ENCODE data around the gene TMOD1. TPM values are rescaled to one million over a fixed set of nuclear protein-coding genes. Genes with fewer than 3 reads are reported as not detected.

The TMOD1 gene
- total RNA-seq, 1 donor from 2014 or later = 1.9 TPM

DNA sequence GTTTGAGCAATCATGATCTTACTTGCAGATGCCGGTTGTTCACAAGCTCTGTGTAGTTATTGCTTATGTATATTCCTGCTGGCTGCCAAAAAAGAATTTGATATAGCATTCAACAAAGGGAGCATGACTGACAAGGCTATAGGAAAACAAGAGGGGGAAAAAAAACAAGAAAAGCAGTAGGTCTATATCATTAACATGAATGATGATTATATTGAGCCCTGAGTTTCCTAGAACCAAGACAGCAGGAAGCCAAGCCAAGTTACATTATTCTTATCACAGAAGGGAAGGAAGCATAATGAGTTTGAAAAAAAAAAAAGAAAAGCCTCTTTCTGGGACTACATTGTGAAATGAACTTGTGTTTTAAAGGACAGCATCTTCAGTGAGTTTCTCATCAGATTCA, 90.7 kb downstream of the TMOD1 start:
- Mint-ChIP-seq H3K27ac (no peak overlapping the region), H3K4me3 (no peak overlapping the region), H3K27me3 (peaks cover 2% of the 10 kb centered on the region), H3K4me1 (no peaks in the 10 kb centered on the region), H3K36me3 (ENCODE audit: low read depth) (peaks cover 5% of the 10 kb centered on the region), H3K9me3 (no peaks in the 10 kb centered on the region)
- ChIA-PET POLR2A (no interaction called here), CTCF (no interaction called here)
- intact Hi-C loops (cut with micrococcal nuclease) = no loop called here
- TF ChIP-seq, protein P1, sequence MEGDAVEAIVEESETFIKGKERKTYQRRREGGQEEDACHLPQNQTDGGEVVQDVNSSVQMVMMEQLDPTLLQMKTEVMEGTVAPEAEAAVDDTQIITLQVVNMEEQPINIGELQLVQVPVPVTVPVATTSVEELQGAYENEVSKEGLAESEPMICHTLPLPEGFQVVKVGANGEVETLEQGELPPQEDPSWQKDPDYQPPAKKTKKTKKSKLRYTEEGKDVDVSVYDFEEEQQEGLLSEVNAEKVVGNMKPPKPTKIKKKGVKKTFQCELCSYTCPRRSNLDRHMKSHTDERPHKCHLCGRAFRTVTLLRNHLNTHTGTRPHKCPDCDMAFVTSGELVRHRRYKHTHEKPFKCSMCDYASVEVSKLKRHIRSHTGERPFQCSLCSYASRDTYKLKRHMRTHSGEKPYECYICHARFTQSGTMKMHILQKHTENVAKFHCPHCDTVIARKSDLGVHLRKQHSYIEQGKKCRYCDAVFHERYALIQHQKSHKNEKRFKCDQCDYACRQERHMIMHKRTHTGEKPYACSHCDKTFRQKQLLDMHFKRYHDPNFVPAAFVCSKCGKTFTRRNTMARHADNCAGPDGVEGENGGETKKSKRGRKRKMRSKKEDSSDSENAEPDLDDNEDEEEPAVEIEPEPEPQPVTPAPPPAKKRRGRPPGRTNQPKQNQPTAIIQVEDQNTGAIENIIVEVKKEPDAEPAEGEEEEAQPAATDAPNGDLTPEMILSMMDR (IDR thresholded peaks at IDR 0.05) = no peak
- DNase-seq (no peak), ATAC-seq (ENCODE audit: low read depth) (no peak)

DNA sequence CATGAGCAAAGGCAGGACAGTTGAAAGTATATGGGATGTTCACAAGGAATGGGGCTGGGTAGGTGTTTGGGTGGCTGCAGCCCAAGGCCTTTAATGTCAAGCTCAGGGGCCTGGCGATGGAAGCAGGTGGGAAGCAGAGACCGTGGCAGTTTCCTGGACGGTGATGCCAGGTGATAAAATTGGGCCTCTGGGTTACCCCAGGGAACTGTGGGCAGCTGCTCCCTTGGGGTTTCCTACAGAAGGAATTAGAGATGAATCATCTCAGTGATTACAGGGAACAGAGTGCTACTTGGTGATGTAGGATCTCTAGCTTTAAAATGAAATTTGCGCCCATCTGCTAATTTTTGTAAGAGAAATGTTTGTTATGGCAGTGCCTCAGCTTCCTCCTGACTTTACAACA, 92.5 kb downstream of the TMOD1 start:
- Mint-ChIP-seq H3K27me3 (peaks cover 2% of the 10 kb centered on the region), H3K9me3 (no peaks in the 10 kb centered on the region), H3K27ac (no peak overlapping the region), H3K4me3 (no peak overlapping the region), H3K4me1 (peaks cover 7% of the 10 kb centered on the region), H3K36me3 (ENCODE audit: low read depth) (peaks cover 6% of the 10 kb centered on the region)
- CTCF ChIA-PET = interaction anchor here (0.8 to 1.2 kb wide), 3 partner anchors 21 to 737 kb away, joined by 3 to 5 read pairs (median 4); no protein-coding TSS in a partner anchor
- intact Hi-C loops (cut with micrococcal nuclease) = no loop called here
- POLR2A ChIA-PET = no interaction called here
- ATAC-seq (ENCODE audit: low read depth) = no peak
- DNase-seq = no peak
- TF ChIP-seq, protein P1 (IDR thresholded peaks at IDR 0.05) = no peak

DNA sequence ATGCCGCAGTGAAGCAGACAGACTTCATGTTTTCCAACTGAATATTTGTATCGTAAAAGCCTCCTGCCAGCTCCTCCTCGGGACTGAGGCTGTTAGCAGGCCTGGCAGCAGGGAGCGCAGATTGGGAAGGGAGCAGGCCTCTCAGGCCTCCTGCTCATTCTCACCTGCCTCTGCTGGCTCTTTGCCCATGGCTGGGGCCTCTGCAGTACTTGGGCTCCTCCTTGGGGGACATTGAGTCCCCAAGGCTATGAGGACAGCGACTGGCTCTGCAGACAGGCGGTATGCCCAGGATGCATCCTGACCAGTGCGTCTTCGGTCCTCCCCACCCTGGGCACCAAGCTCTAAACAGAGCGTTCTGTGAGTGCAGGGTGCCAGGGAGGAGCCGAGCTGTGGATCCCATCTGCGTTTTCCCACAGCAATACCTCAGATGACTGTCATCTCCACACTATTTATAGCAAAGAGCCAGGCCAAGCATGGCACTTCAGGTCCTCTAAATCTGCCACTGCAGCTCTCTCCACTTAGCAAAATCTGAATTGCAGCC, 93.0 kb downstream of the TMOD1 start:
- TF ChIP-seq, protein P1 (IDR thresholded peaks at IDR 0.05) = no peak
- H3K4me3 Mint-ChIP-seq = no peak overlapping the region
- intact Hi-C loops (cut with micrococcal nuclease) = no loop called here
- H3K27me3 Mint-ChIP-seq = peaks cover 2% of the 10 kb centered on the region
- no peak overlapping the region for H3K27ac Mint-ChIP-seq
- ChIA-PET CTCF (interaction anchor here (0.8 to 4.5 kb wide), 4 partner anchors 21 to 737 kb away, joined by 3 to 71 read pairs (median 4); no protein-coding TSS in a partner anchor), POLR2A (no interaction called here)
- no peak for DNase-seq
- H3K36me3 Mint-ChIP-seq (ENCODE audit: low read depth) = peaks cover 6% of the 10 kb centered on the region
- no peaks in the 10 kb centered on the region for H3K9me3 Mint-ChIP-seq
- H3K4me1 Mint-ChIP-seq = peaks cover 7% of the 10 kb centered on the region
- ATAC-seq (ENCODE audit: low read depth) = no peak

DNA sequence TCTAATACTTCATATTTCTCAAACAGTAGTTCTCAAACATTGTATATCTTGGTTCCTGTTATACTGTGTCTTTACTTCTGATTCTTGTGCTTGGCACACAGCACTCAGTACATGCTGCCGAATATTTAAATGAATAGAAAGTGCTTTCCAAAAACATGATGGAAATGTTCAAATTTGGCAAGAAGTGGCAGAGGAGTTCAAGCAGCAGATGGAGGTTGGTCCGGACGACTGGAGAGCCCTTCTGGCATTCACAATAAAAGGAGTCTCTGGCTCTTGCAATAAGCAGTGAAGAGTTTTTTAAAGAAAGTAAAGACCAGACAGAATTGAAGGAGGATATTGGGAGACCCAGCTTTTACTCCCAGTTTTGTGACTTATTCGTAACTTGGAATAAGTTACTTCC, 95.4 kb downstream of the TMOD1 start:
- TF ChIP-seq, protein P1 (IDR thresholded peaks at IDR 0.05) = no peak
- Mint-ChIP-seq H3K9me3 (no peaks in the 10 kb centered on the region), H3K36me3 (ENCODE audit: low read depth) (peaks cover 25% of the 10 kb centered on the region), H3K4me3 (no peak overlapping the region), H3K4me1 (peaks cover 7% of the 10 kb centered on the region), H3K27me3 (no peaks in the 10 kb centered on the region), H3K27ac (no peak overlapping the region)
- intact Hi-C loops (cut with micrococcal nuclease) = no loop called here
- POLR2A ChIA-PET = interaction anchor here (0.6 kb wide), 1 partner anchor 187 kb away, joined by 4 read pairs; no protein-coding TSS in a partner anchor
- CTCF ChIA-PET = interaction anchor here (4.5 kb wide), 1 partner anchor 128 kb away, joined by 71 read pairs; no protein-coding TSS in a partner anchor
- DNase-seq (no peak), ATAC-seq (ENCODE audit: low read depth) (no peak)

DNA sequence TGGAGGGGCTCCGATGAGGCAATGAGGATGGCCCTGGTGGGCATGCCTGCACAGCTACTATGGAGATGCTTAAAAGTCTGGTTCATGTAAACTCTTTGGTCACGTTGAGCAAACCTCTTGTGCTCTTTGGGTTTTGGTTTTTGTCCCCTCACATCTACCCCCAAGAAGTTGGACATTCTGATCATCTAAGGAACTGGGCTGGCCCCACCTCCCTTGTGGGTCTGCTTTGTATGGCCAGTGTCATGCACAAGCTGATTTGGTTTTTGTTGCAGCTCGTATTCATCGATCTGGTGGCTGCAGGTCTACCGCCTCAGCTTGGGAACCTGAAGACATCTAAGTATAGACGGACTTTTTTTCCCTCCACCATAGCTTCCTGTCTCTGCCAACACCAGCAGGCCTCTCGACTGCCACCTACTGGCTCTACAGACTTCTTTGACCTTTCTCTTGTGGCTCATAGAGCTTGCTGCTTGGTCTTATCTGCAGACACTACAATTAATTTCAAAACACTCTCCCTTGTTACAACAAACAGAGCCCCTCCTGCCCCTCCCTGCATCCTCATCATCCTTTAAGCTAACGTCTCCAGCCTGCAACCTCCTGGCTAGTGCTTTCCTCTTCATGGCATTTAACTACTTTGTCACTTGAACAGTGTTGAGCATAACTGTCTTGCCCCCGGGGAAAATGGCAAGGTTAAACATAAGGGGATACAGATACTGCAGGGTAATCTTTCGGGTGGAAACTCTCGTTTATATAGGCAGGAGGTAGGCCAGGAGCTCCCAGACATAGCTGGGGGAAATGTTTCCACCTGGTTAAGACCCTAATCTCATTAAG, 97.2 kb downstream of the TMOD1 start:
- H3K4me1 Mint-ChIP-seq = peaks cover 7% of the 10 kb centered on the region
- no peaks in the 10 kb centered on the region for H3K9me3 Mint-ChIP-seq
- intact Hi-C loops (cut with micrococcal nuclease) = loop anchor here (1.0 kb wide), 5 partner anchors 97 to 741 kb away; partner anchors contain the start of gene TMOD1
- POLR2A ChIA-PET = interaction anchor here (0.8 to 1.0 kb wide), 2 partner anchors 186 to 742 kb away, joined by 3 read pairs; no protein-coding TSS in a partner anchor
- DNase-seq = no peak
- peak overlapping the region; percentile 46 for H3K4me3 Mint-ChIP-seq
- H3K36me3 Mint-ChIP-seq (ENCODE audit: low read depth) = peaks cover 39% of the 10 kb centered on the region
- no peaks in the 10 kb centered on the region for H3K27me3 Mint-ChIP-seq
- CTCF ChIA-PET = interaction anchor here (0.7 to 4.5 kb wide), 29 partner anchors 9 to 745 kb away, joined by 3 to 71 read pairs (median 4); partner anchors contain the start of genes NCBP1, TDRD7, TSTD2 and ZNF782
- peak; percentile 98 for ATAC-seq (ENCODE audit: low read depth)
- H3K27ac Mint-ChIP-seq = peak overlapping the region; percentile 31
- TF ChIP-seq, protein P1 (IDR thresholded peaks at IDR 0.05) = no peak
